HUES64 (cell line): ENCODE results near the gene CHKB. TPM values are rescaled to one million over a fixed set of nuclear protein-coding genes. Genes with fewer than 3 reads are reported as not detected.

Experiments
- H3K27ac ChIP-seq: 2 replicates; pipeline ENCODE4 v1.7.0; 2013; ENCODE audit warnings: low read depth, low read length, inconsistent platforms
- H3K27me3 ChIP-seq: 2 replicates; pipeline ENCODE4 v1.6.1; 2013; ENCODE audit warnings: mild to moderate bottlenecking, low read length; ENCODE audit not compliant: insufficient read depth
- H3K36me3 ChIP-seq: 2 replicates; pipeline ENCODE4 v1.6.1; 2013; ENCODE audit warnings: mild to moderate bottlenecking, low read length; ENCODE audit not compliant: insufficient read depth
- H3K4me1 ChIP-seq: 2 replicates; pipeline ENCODE4 v1.6.1; 2013; ENCODE audit warnings: mild to moderate bottlenecking, low read length, moderate library complexity; ENCODE audit not compliant: insufficient read depth
- H3K4me3 ChIP-seq: 2 replicates; pipeline ENCODE4 v1.5.1; 2013; ENCODE audit warnings: mild to moderate bottlenecking, low read length, moderate library complexity
- H3K9ac ChIP-seq: 2 replicates; pipeline ENCODE4 v1.6.1; 2013; ENCODE audit warnings: mild to moderate bottlenecking, low read depth, low read length
- H3K9me3 ChIP-seq: 2 replicates; pipeline ENCODE4 v1.6.1; 2013; ENCODE audit warnings: low read depth, low read length; ENCODE audit not compliant: insufficient read depth
- WGBS: fragments of 150-250, 120-280 bp; methylation state at CpG from one replicate; pipeline ENCODE4 v1.1.7; 2013; ENCODE audit warnings: missing lambda C conversion rate; 5-methylcytosine and 5-hydroxymethylcytosine counted together
- polyA plus RNA-seq, 2 experiments: library from polyadenylated mRNA; stranded (reverse); fragments of 50-300 nt; gene quantifications; one replicate each; pipeline ENCODE4 v1.2.3, GENCODE V29; 2013

CHKB gene, protein sequence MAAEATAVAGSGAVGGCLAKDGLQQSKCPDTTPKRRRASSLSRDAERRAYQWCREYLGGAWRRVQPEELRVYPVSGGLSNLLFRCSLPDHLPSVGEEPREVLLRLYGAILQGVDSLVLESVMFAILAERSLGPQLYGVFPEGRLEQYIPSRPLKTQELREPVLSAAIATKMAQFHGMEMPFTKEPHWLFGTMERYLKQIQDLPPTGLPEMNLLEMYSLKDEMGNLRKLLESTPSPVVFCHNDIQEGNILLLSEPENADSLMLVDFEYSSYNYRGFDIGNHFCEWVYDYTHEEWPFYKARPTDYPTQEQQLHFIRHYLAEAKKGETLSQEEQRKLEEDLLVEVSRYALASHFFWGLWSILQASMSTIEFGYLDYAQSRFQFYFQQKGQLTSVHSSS
- polyA plus RNA-seq (2013, experiment 1 of 2), result 35.6 TPM
- 32.7 TPM for polyA plus RNA-seq (2013, experiment 2 of 2)

DNA sequence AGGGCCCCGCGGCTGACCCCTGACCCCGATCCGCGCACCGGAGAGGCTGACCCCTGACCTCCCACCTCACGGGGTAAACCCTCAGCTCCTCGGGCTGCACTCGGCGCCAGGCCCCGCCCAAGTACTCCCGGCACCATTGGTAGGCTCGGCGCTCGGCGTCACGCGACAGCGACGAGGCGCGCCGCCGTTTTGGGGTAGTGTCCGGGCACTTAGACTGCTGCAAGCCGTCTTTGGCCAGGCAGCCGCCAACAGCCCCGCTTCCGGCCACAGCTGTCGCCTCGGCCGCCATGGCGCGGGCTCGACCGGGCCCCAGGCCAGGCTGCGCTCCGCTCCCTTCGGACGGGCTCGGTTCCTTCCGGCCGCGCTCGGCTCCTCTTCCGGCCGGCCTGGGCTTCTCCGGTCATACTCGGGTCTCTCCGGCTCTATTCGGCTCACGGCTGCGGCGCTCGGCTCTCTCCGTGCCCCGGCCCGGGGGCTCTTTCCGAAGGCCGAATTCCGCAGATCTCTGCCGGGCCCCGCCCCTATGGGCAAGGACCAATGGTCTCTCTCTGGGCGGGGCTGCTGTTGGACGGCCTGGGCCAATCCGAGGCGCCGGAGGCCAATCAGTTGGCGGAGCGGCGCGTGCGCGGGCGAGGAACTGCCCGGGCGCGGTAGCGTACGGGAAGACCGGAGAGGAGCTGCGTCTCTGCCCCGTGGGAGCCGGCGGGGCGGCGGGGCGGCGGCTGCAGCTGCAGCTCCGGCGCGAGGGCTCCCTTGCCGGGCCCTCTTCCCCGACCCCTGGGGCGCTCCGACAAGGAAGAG, at the start of gene CHKB:
Gene CHKB, minus strand, starts transcription at position 357 of the 801 bp plus-strand sequence. Its CDS starts 68 bp downstream, at position 289.
- Histone ChIP-seq H3K27me3 (0 out of 2 replicates have a peak, but pooled peaks cover 4% of the 10 kb centered on the region), H3K4me3 (peak within 1 kb of the TSS; percentile 88), H3K9me3 (no peaks in the 10 kb centered on the region), H3K4me1 (peaks cover 6% of the 10 kb centered on the region; the same call in 1 of the 2 replicates), H3K27ac (peak within 1 kb of the TSS; percentile 100), H3K9ac (peak within 1 kb of the TSS; percentile 93), H3K36me3 (peaks cover 26% of the 10 kb centered on the region)
- WGBS, result under 1% methylated on average over 96 of the region's 96 CpGs

DNA sequence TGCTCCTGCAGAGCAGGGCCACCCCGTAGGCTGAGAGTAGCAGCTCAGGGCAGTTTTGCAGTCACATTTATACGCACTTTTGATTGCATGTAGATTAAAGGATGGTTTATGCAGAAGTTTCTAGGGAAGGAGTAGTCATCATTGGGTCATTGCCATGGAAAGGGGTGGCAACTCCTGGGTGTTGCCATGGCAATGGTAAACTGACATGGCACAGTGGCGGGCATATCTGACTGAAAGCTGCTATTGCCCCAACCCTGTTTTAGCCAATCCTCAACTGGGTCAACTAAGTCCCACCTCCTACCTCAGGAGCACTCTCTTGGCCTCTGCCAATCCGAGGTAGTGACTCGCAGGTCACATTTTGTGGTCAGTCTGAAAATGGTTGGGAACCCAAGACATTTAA, 47.7 kb upstream of the CHKB start:
- Histone ChIP-seq H3K36me3 (no peaks in the 10 kb centered on the region), H3K9me3 (no peaks in the 10 kb centered on the region), H3K27ac (no peak overlapping the region), H3K4me3 (no peak overlapping the region), H3K27me3 (peaks cover 8% of the 10 kb centered on the region), H3K9ac (no peak overlapping the region), H3K4me1 (0 out of 2 replicates have a peak, but pooled peaks cover 4% of the 10 kb centered on the region)
- WGBS, result 94% methylated on average over 5 of the region's 5 CpGs

DNA sequence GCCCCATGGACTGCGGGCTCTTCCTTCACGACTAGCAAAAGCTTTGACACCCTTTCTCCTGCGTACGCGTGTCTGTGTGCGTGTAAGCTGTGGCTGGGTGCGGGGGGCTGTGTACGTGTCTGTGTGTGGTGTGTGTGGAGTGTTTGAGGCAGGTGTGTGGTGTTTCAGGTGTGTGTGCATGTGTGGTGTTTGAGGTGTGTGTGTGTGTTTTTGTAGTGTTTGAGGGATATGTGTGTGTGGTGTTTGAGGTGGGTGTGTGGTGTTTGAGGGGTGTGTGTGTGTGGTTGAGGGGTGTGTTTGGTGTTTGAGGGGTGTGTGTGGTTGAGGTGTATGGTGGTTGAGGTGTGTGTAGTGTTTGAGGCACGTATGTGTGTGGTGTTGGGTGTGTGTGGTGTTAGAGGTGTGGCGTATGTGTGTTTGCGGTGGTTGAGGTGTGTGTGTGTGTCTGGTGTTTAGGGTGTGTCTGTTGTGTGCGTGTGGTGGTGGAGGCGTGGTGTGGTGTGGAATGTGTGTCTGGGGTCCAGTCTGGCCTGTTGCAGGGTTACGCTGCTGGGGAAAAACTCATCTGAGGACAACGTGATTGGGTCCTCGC, 46.0 kb upstream of the CHKB start:
- H3K4me1 ChIP-seq, result 0 out of 2 replicates have a peak, but pooled peaks cover 4% of the 10 kb centered on the region
- H3K4me3 ChIP-seq, result peak overlapping the region; percentile 81
- H3K9ac ChIP-seq, result peak overlapping the region; percentile 68
- H3K27me3 ChIP-seq, result peaks cover 8% of the 10 kb centered on the region
- 48% methylated on average over 16 of the region's 16 CpGs for WGBS
- H3K36me3 ChIP-seq, result no peaks in the 10 kb centered on the region
- H3K9me3 ChIP-seq, result no peaks in the 10 kb centered on the region
- no peak overlapping the region for H3K27ac ChIP-seq

DNA sequence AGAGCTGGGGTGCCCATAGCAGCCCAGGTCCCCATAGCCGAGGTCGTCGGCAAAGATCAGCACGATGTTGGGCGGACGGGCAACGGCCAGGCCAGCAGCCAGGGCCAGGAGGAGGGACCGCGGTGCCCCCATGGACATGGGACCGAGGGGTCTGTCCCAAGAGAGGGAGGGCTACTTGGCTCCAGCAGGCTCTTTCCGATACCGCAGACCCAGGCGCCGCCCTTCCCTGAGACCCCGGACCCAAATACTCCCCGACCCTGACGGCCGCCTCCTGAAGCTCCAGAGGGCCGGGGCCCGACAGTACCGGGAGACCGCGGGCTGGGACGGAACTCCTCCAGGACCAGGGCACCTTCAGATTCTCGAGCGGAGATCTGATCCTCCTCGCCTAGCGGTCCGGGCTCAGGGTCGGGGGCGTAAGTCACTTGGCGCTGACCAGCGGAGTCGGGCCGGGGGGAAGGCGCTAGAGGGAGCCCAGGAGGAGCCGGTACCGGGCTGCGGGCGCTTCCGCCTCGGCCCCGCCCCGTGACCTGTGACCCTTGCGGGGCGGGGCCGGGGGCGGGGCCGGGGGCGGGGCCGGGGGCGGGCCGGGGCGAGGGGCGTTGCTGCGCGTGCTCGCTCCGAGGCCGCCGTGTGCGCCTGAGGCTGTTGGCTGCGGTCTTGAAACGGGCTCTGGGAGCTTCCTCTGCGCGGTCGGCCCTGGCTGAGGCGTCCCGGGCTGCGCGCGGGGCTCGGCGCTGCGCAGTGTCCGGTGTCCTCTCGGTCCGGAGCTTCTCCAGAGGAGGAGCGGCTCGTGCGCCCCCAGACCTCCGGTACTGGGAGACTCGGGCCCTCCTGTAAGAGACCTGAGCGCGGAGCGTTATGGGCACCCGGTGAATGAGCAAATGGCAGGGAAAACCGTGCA, 45.2 kb upstream of the CHKB start, which contains the start of gene ARSA:
Gene ARSA, minus strand, starts transcription at position 511 of the 901 bp plus-strand sequence. Its CDS starts 373 bp downstream, at position 138.
- 0 out of 2 replicates have a peak, but pooled peaks cover 4% of the 10 kb centered on the region for H3K4me1 ChIP-seq
- H3K9ac ChIP-seq, result peak within 1 kb of the TSS; percentile 68
- no peak within 1 kb of the TSS for H3K27ac ChIP-seq
- WGBS, result 1% methylated on average over 88 of the region's 88 CpGs
- peaks cover 8% of the 10 kb centered on the region for H3K27me3 ChIP-seq
- peak within 1 kb of the TSS; percentile 81 for H3K4me3 ChIP-seq
- H3K9me3 ChIP-seq, result no peaks in the 10 kb centered on the region
- H3K36me3 ChIP-seq, result no peaks in the 10 kb centered on the region

DNA sequence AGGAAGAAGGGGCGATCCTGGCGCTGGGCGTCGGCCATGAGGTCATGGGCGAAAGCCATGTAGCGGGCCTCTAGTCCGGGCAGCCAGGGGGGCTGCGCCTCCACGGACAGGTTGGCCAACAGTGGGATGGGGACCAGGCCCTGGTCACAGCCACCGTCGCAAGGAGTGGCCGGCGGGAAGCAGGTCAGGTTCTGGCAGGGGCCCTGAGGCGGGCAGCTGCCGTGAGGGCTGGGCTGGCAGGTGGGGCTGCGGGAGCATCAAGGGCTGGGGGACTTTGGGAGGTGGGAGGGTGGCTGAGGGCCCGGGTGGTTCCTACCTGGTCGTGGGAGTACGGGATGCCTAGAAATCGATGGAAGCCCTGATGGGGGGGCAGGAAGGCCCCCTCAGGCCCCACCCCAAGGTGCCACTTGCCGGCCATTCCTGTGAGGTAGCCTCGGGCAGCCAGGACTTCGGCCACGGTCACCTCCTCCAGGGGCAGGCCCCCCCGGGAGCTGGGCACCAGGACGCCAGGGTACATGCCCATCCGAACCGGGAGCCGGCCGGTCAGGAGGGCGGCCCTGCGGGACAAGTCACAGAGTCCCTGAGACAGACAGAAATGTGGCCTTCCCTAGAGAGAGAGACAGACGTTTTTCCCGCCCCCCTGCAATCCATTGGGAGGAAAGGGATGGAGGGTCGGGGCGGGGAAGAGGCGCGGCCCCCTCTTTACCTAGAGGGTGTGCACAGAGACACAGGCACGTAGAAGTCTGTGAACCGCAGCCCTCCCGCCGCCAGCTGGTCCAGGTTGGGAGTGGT, 44.4 kb upstream of the CHKB start:
- Histone ChIP-seq H3K36me3 (no peaks in the 10 kb centered on the region), H3K4me3 (peak overlapping the region; percentile 81), H3K27me3 (peaks cover 8% of the 10 kb centered on the region), H3K4me1 (0 out of 2 replicates have a peak, but pooled peaks cover 4% of the 10 kb centered on the region), H3K9me3 (no peaks in the 10 kb centered on the region), H3K9ac (no peak overlapping the region), H3K27ac (no peak overlapping the region)
- 65% methylated on average over 42 of the region's 42 CpGs for WGBS

DNA sequence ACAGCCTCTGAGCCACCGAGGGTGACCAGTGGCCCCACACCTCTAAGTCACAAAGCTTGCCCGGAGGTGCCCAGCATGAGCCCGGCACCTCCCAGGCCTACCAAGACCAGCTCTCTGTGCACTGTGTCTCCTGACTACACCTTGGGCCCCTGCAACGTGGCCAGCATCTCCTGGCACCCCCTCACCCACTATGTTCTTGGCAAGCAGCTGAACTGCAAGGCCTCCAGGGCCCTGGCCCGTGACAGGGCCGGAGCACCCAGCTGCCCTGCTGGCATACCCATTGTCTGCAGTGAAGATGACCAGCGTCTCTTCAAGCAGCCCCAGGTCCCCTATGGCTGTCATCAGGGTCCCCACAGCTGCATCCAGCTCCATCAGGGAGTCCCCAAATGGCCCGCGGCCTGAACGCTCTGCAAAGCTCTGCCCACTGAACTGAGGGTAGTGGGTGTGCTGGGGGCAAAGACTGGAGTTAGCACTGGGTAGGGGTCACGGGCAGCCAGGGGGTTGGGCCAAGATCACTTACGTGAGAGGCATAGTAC, 43.7 kb upstream of the CHKB start:
- no peak overlapping the region for H3K27ac ChIP-seq
- no peaks in the 10 kb centered on the region for H3K36me3 ChIP-seq
- no peak overlapping the region for H3K4me3 ChIP-seq
- no peaks in the 10 kb centered on the region for H3K9me3 ChIP-seq
- peaks cover 4% of the 10 kb centered on the region; the same call in 1 of the 2 replicates for H3K4me1 ChIP-seq
- WGBS, result 88% methylated on average over 12 of the region's 12 CpGs
- peaks cover 8% of the 10 kb centered on the region for H3K27me3 ChIP-seq
- H3K9ac ChIP-seq, result no peak overlapping the region

DNA sequence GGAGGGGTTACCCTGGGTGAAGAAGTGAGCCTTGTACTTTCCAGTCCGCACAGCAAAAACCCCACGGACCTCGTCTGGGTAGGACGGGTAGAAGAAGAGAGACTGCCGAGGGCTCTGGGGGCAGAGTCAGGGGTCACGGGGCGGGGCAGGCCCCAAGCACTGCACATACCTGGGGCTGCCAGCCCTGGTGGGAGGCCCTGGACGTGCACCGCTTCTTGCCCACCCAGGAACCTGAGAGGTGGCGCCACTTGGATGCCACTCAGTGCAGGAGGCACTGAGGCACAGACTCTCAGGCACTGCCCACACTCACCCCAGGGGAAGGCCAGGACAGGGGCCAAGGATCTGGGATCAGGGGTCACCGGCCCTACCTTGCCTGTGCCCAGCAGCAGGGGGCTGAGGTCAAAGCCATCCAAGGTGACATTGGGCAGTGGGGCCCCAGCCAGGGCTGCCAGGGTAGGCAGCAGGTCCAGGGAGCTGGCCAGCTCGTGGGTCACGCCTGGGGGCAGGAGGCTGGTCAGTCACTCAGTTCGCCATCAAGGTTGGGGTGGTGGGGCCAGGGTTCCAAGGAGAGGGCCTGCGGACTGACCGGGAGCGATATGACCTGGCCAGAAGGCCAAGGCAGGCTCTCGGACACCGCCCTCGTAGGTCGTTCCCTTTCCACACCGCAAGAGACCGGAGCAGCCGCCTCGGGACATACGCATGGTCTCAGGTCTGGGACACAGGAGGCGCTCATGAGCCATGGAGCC, 43.1 kb upstream of the CHKB start:
- WGBS, result 88% methylated on average over 27 of the region's 27 CpGs
- no peak overlapping the region for H3K9ac ChIP-seq
- no peak overlapping the region for H3K27ac ChIP-seq
- no peaks in the 10 kb centered on the region for H3K9me3 ChIP-seq
- peaks cover 5% of the 10 kb centered on the region for H3K4me1 ChIP-seq
- H3K36me3 ChIP-seq, result no peaks in the 10 kb centered on the region
- no peak overlapping the region for H3K4me3 ChIP-seq
- peaks cover 12% of the 10 kb centered on the region for H3K27me3 ChIP-seq

DNA sequence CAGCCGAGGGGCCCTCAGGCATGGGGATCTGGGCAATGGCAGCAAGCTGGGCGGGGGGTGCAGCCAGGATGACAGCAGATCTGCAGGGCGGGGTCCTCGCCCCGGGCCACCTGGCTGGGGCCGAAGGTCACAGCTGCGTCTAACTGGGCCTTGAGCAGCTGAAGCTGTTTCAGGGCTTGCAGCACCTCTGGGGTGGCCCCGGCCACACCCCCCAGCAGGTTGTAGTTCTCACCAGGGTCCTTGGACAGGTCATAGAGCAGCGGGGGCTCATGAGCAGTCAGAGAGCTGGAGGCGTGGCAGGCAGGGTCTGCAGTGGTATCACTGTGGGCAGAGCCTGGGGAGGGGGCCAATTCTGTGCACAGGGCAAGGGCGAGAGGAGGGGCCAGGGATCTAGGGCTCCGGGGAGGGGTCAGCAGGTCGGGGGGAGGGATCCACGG, 42.5 kb upstream of the CHKB start:
- no peak overlapping the region for H3K9ac ChIP-seq
- no peaks in the 10 kb centered on the region for H3K9me3 ChIP-seq
- no peak overlapping the region for H3K4me3 ChIP-seq
- H3K36me3 ChIP-seq, result no peaks in the 10 kb centered on the region
- H3K27me3 ChIP-seq, result peaks cover 12% of the 10 kb centered on the region
- peaks cover 8% of the 10 kb centered on the region for H3K4me1 ChIP-seq
- no peak overlapping the region for H3K27ac ChIP-seq
- WGBS, result 91% methylated on average over 14 of the region's 14 CpGs
